ENCODE results near the gene MRPS11. TPM values are rescaled to one million over a fixed set of nuclear protein-coding genes. Genes with fewer than 3 reads are reported as not detected.
"Not testable (repeated sequence)": the region's sequence is repeated elsewhere in the genome, so short reads cannot be mapped to it uniquely, and the experiment has no call there.

The MRPS11 gene
- total RNA-seq, 1 donor from 2014 or later: 75.6 TPM

DNA sequence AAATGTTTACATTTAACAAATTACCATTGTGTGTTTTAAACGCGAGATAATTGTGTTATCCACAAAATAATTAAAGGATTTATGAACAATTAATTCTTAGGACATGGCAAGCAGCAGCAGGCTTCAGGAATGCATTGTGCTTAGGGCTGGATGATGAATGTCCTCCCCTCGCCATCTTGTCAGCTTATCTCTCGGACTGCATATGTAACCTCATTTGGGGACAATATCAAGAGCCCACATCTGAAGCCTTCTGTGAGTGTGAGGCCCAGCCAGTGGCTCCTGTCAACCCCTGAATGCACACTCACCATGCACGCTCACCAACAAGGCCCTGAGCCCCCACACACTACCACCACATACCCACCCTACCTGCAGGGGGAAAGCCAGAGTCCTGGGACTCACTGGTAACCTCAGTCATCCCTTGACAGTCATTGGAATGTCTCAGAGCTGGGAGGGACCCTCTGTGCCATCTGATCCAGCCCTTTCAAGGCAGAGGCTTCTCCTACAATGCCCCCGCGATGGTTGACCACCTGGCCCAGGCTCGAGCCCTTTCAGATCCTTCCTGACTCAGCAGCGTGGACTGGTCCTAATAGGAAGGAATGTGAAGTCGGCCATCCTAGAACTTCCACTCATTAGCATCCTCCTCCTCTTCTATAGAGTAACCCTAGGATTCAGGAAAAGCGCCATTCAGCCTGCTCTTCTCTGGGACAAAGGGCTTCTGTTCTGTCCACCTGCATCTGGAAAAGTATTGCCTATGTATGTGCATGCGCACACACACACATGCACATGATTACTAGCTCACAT is 38.5 kb upstream of the MRPS11 start:
- TF ChIP-seq, protein P1, sequence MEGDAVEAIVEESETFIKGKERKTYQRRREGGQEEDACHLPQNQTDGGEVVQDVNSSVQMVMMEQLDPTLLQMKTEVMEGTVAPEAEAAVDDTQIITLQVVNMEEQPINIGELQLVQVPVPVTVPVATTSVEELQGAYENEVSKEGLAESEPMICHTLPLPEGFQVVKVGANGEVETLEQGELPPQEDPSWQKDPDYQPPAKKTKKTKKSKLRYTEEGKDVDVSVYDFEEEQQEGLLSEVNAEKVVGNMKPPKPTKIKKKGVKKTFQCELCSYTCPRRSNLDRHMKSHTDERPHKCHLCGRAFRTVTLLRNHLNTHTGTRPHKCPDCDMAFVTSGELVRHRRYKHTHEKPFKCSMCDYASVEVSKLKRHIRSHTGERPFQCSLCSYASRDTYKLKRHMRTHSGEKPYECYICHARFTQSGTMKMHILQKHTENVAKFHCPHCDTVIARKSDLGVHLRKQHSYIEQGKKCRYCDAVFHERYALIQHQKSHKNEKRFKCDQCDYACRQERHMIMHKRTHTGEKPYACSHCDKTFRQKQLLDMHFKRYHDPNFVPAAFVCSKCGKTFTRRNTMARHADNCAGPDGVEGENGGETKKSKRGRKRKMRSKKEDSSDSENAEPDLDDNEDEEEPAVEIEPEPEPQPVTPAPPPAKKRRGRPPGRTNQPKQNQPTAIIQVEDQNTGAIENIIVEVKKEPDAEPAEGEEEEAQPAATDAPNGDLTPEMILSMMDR (IDR thresholded peaks at IDR 0.05; ENCODE audit: borderline replicate concordance): no peak
- intact Hi-C loops (cut with micrococcal nuclease): no loop called here
- no peak for DNase-seq
- H3K27me3 ChIP-seq (ENCODE audit: low read depth): peaks cover 33% of the 10 kb centered on the region
- no peaks in the 10 kb centered on the region for H3K9me3 ChIP-seq (replicated peaks)
- no peak overlapping the region for H3K27ac ChIP-seq (replicated peaks)
- H3K4me1 ChIP-seq: no peaks in the 10 kb centered on the region
- no peak overlapping the region for H3K4me3 ChIP-seq
- no peaks in the 10 kb centered on the region for H3K36me3 ChIP-seq

DNA sequence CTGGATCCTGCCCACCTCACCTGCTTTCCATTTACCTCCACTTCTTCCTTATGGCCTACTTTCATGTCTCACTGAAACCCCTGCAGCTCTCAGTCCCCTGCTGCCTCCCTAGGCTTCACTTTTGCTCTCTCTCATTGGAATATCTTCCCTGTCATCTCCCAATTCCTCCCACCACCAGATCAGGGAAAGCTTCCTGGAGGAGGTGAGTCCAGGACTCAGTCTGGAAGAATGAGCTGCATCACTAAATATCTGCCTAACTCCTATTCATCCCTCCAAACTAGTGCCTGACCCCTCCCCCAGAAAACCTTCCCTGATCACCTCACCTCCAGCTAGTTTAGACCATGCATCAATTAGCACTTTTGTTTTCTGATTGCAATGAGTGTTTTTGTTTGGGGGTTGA is 37.5 kb upstream of the MRPS11 start:
- Histone ChIP-seq H3K27me3 (ENCODE audit: low read depth) (peaks cover 34% of the 10 kb centered on the region), H3K4me3 (no peak overlapping the region), H3K36me3 (no peaks in the 10 kb centered on the region), H3K4me1 (no peaks in the 10 kb centered on the region), H3K27ac (replicated peaks) (no peak overlapping the region), H3K9me3 (replicated peaks) (no peaks in the 10 kb centered on the region)
- no peak for DNase-seq
- intact Hi-C loops (cut with micrococcal nuclease): no loop called here
- TF ChIP-seq, protein P1 (IDR thresholded peaks at IDR 0.05; ENCODE audit: borderline replicate concordance): no peak

DNA sequence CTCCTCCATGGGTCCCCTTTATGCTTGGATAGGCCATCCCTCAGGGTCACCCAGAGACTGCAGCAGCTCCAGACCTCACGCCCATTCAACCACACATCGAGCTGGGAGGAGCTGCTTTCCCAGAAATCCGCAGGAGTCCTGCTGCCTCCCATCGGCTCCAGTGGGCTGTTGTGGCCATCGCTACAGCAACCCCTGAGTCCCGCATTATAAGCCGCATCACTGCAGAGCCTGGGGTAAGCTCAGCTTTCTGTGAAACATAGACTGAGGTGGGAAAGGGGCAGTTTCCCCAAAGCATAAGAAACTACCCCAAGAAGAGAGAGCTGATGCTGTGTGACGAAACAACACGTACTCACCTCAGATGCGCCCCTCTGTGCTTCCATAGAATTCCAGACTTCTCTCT is 36.1 kb upstream of the MRPS11 start:
- TF ChIP-seq, protein P1 (IDR thresholded peaks at IDR 0.05; ENCODE audit: borderline replicate concordance): no peak
- Histone ChIP-seq H3K36me3 (no peaks in the 10 kb centered on the region), H3K4me3 (no peak overlapping the region), H3K27me3 (ENCODE audit: low read depth) (peaks cover 44% of the 10 kb centered on the region), H3K4me1 (no peaks in the 10 kb centered on the region), H3K27ac (replicated peaks) (no peak overlapping the region), H3K9me3 (replicated peaks) (no peaks in the 10 kb centered on the region)
- no peak for DNase-seq
- intact Hi-C loops (cut with micrococcal nuclease): no loop called here

DNA sequence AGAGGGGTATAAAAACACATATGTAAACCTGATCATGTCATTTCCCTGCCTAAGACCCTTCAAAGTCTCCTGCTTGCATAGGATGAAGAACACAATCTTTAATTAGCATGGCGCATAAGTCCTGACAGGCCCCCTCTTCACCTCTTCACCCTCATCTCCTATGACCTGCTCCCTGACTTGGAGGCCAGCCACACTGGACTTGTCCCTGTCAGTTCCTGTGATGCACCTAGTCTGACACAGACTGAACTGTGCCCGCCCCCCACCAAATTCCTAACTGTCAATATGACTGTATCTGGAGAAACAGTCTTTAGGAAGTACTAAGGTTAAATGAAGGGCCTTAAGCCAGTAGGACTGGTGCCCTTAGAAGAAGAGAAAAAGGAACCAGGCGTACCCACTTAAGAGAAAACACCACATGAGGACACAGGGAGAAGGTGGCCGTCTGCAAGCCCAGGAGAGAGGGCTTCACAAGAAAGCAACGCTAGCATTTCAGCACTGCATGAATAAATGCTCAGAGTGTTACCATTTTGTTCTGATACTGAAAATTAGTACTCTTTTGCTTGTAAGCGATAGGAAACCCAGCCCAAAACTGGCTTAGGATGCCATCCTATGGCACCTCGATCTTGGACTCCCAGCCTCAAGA is 34.3 kb upstream of the MRPS11 start:
- no peak for DNase-seq
- Histone ChIP-seq H3K4me1 (no peaks in the 10 kb centered on the region), H3K36me3 (no peaks in the 10 kb centered on the region), H3K27me3 (ENCODE audit: low read depth) (peaks cover 55% of the 10 kb centered on the region), H3K4me3 (no peak overlapping the region), H3K9me3 (replicated peaks) (no peaks in the 10 kb centered on the region), H3K27ac (replicated peaks) (no peak overlapping the region)
- intact Hi-C loops (cut with micrococcal nuclease): no loop called here
- TF ChIP-seq, protein P1 (IDR thresholded peaks at IDR 0.05; ENCODE audit: borderline replicate concordance): no peak

DNA sequence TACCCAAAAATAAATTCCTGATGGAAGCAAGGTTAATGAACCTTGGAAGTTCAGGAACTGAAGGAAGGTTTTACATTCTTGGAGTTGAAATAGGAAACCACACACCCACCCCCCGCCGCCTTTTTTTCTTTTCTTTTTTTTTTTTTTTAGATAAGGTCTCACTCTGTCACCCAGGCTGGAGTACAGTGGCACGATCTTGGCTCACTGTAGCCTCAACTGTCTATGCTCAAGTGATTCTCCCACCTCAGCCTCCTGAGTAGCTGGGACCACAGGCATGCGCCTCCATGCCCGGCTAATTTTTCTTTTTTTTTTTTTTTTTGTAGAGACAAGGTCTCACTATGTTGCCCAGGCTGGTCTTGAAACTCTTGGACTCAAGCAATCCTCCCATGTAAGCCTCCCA is 33.4 kb upstream of the MRPS11 start:
- DNase-seq; H3K36me3 ChIP-seq; H3K27ac ChIP-seq (replicated peaks); H3K4me3 ChIP-seq; intact Hi-C loops (cut with micrococcal nuclease); H3K9me3 ChIP-seq (replicated peaks); H3K4me1 ChIP-seq: not testable (repeated sequence)
- peaks cover 62% of the 10 kb centered on the region for H3K27me3 ChIP-seq (ENCODE audit: low read depth)

DNA sequence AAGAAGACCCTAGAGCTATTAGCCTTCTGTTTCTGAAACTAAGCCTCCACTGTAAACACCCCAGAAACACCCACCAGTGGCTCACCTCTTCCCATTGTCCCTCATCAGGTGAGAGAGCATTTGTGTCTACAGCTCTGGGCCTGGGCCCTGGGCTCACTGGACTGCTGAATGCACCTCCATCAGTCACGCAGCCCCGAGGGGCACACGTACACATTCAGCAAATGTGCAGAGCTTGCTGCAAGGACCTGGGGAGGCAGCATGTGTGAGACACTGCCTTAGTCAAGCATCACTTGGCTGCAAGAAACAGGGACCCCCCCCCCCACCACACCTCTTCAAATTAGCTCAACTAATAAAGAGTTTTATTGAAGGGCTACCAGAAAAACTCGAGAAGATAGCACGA is 29.3 kb upstream of the MRPS11 start:
- H3K9me3 ChIP-seq (replicated peaks): peaks cover 3% of the 10 kb centered on the region
- no peak for DNase-seq
- no peak overlapping the region for H3K4me3 ChIP-seq
- H3K4me1 ChIP-seq: no peaks in the 10 kb centered on the region
- H3K27me3 ChIP-seq (ENCODE audit: low read depth): peaks cover 46% of the 10 kb centered on the region
- intact Hi-C loops (cut with micrococcal nuclease): no loop called here
- TF ChIP-seq, protein P1 (IDR thresholded peaks at IDR 0.05; ENCODE audit: borderline replicate concordance): no peak
- no peaks in the 10 kb centered on the region for H3K36me3 ChIP-seq
- no peak overlapping the region for H3K27ac ChIP-seq (replicated peaks)

All from left ventricle myocardium inferior (tissue), 1 donor.